ENCODE results near the gene OTOP2. TPM values are rescaled to one million over a fixed set of nuclear protein-coding genes. Genes with fewer than 3 reads are reported as not detected.

Gene OTOP2
- total RNA-seq, 1 experiment from 2014 or later, result not detected

DNA sequence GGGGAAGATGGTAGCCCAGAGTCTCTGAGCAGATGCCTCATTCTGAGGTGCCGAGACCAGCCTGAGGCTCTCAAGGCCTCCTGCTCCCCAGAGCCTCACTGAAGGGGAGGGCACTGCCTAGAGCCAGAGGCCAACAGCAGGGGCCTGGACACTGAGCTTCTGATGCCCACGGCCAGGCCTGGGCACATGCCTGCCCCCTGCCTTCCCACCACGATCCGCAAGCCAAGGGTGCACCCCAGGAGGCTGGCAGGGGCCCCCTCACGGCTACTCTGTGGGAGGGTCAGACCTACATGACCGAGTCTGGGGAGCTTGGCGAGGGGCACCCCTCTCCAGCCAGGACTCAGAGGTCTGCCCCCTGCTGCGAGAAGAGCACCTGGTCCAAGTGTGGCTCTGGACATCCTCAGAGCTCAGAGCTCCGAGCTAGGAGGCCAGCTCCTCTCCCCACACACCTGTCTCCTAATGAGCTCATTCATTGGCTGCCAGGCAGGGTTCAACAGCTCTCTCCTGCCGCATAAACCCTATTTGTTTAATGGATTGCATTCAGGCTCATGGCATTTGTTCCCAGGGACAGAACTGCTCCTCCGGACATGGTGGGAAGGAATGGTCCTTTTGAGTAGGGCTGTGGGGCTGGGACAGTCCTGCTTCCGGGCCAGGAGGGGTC lies 25.5 kb downstream of the OTOP2 start:
- Histone ChIP-seq H3K27me3 (ENCODE audit: control insufficient read depth, insufficient read depth, low read length) (no peaks in the 10 kb centered on the region), H3K4me3 (ENCODE audit: insufficient read depth, low read depth, low read length) (no peak overlapping the region), H3K36me3 (replicated peaks; ENCODE audit: control insufficient read depth, insufficient read depth, low read length) (no peaks in the 10 kb centered on the region)
- DNase-seq, result peak; percentile 58

DNA sequence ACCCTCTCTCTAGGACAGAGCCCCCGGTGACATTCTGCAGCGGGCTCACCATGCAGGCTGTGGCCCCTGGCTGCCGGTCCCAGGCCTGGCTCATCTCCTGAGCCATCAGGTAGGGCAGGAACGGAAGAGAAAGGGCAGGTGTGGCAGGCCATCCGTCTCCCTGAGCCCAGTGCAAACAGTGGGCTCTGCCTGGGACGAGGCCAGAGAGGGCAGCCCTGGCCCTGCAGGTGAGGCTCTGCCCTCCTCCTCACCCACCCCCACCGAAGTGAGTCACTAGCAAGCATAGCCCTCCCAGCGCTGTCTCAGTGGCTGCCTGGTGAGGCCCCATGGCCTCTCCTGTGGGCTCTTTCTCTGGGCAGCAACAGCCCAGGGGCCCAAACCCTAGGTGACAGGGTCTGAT lies 26.1 kb downstream of the OTOP2 start:
- Histone ChIP-seq H3K4me3 (ENCODE audit: insufficient read depth, low read depth, low read length) (no peak overlapping the region), H3K27me3 (ENCODE audit: control insufficient read depth, insufficient read depth, low read length) (no peaks in the 10 kb centered on the region), H3K36me3 (replicated peaks; ENCODE audit: control insufficient read depth, insufficient read depth, low read length) (no peaks in the 10 kb centered on the region)
- peak; percentile 69 for DNase-seq

DNA sequence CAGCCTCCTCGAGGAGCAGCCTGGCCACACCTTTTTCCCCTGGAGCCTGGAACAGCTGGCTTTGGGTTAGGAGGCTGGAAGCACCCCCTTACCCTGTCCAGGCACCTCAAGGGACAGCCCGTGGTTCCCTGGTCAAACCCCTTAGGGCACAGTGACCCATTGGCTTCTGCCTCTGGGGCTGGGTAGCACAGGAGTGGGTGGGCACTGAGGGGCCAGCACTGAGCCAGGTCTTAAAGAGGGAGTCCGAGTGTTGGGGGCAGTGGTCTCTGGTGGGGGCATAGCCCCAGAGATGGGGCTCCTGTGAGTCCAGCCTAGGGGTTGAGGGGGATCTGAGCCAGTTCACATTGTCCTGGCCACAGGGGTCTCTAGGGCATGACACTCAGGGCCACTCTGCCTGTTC lies 27.0 kb downstream of the OTOP2 start:
- Histone ChIP-seq H3K36me3 (replicated peaks; ENCODE audit: control insufficient read depth, insufficient read depth, low read length) (no peaks in the 10 kb centered on the region), H3K27me3 (ENCODE audit: control insufficient read depth, insufficient read depth, low read length) (peaks cover 2% of the 10 kb centered on the region; the same call in 1 of the 2 replicates), H3K4me3 (ENCODE audit: insufficient read depth, low read depth, low read length) (no peak overlapping the region)
- DNase-seq, result no peak

DNA sequence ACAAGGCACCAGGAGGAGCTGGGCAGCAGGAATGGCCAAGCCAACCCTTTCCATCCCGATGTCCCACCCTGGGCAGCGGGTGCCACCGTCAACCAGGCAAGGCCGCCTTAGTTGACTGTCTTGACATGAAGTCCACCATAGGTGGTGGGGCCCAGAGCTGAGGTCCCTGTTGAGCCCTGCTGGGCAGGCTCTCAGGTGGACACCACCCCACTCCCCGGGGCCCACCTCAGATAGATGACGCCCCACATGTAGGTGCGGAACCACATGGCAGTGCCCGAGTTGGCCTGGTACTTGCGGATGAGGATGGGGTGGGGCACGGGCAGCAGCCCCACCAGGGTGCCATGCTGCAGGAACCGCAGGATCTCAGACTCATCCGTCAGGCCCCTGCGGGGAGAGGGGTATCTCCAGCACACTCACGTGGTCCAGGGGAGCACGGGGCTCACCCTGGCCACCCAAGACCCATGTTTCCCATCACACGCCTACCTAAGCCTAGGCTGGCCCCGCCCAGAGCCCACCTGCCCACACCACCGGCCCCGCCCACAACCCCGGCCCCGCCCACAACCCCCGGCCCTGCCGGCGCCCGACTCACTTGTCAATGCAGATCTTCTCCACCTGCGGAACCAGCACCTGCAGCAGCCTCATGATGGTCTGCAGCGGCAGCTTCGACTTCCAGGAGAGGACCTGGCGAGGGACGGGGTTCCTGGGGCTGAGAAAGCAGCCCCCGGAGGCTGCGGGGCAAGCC lies 27.8 kb downstream of the OTOP2 start:
- Histone ChIP-seq H3K27me3 (ENCODE audit: control insufficient read depth, insufficient read depth, low read length) (peaks cover 4% of the 10 kb centered on the region; the same call in 1 of the 2 replicates), H3K36me3 (replicated peaks; ENCODE audit: control insufficient read depth, insufficient read depth, low read length) (no peaks in the 10 kb centered on the region), H3K4me3 (ENCODE audit: insufficient read depth, low read depth, low read length) (no peak overlapping the region)
- DNase-seq, result peak; percentile 97

DNA sequence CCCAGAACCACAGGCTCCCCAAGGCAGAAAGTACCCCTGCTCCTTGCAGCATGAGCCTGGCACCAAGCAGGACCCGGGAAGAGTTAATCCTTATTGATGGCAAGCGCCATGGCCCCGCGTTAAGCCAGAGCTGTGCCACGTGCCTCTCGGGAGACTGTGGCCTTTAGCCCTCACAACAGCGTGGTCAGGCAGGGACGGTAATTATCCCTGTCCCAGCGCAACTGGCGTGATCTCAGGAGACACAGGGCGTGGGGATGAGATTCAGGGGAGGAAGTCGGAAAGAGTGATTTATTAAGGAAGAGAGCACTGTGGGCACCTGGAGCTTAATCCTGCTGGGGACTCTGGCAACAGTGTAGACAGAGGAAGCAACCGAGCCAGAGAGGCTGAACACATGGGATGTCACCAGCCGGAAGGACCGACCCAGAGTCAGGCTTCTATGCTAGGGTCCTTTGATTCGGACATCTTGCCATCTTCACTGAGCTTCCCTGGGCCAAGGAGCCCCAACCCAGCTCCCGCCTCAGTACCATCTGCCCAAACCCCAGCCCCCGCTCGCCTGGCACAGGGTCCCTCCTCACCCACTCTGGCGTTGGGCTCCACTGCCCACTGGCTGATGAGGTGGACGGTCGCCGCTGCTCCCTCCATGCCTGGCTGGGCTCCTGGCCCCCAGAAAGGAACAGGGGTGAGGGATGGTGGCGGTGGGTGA lies 28.5 kb downstream of the OTOP2 start:
- DNase-seq, result no peak
- H3K4me3 ChIP-seq (ENCODE audit: insufficient read depth, low read depth, low read length), result no peak overlapping the region
- peaks cover 4% of the 10 kb centered on the region; the same call in 1 of the 2 replicates for H3K27me3 ChIP-seq (ENCODE audit: control insufficient read depth, insufficient read depth, low read length)
- no peaks in the 10 kb centered on the region for H3K36me3 ChIP-seq (replicated peaks; ENCODE audit: control insufficient read depth, insufficient read depth, low read length)

DNA sequence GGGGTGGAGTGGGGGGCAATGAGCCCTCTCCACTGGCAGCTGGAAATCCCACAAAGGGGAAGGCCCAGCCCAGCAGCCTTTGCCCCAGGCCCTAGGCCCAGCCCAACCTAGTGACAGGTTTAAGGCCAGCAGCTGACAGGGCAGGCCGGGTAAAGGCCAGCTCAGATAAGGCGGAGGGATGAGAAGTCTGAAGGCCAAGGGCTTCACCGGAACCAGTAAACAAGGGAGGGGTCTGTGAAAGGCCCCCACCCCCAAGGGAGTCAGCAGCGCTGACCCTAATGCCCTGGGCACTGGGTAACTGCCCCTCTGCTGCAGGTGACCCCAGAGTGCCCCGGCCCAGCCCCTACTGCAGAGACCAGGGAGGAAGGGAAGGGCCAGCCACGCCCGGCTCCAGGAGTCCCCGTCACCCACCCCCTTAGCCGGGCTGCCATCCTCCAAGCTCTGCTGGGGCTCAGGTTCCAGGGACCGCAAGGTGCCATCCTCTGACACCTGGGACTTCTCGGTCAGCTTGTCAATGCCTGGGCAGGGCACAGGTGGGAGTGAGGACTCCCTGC lies 29.1 kb downstream of the OTOP2 start:
- Histone ChIP-seq H3K27me3 (ENCODE audit: control insufficient read depth, insufficient read depth, low read length) (peaks cover 7% of the 10 kb centered on the region; the same call in 1 of the 2 replicates), H3K4me3 (ENCODE audit: insufficient read depth, low read depth, low read length) (no peak overlapping the region), H3K36me3 (replicated peaks; ENCODE audit: control insufficient read depth, insufficient read depth, low read length) (no peaks in the 10 kb centered on the region)
- DNase-seq, result peak; percentile 55

DNA sequence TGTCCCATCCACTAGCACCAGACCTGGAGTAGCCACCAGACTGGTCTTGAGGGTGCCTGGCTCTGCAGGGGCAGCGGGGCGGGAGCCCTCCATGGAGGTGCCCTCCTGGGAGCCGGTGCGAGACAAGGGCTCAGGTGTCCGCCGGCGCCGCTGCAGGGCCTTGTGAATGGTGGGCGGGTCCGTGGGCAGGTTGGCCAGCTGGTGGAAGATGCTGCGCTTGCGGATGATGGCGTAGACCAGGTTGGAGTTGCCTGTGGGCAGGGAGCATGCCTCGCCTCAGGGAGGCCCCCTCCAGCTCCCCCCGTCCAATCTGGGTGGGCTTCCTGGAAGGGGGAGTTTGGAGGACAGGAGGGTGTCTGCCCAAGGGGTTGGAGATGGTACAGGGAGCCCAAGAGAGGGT lies 30.0 kb downstream of the OTOP2 start:
- Histone ChIP-seq H3K36me3 (replicated peaks; ENCODE audit: control insufficient read depth, insufficient read depth, low read length) (no peaks in the 10 kb centered on the region), H3K4me3 (ENCODE audit: insufficient read depth, low read depth, low read length) (no peak overlapping the region), H3K27me3 (ENCODE audit: control insufficient read depth, insufficient read depth, low read length) (peaks cover 9% of the 10 kb centered on the region; the same call in 1 of the 2 replicates)
- DNase-seq, result peak; percentile 48

DNA sequence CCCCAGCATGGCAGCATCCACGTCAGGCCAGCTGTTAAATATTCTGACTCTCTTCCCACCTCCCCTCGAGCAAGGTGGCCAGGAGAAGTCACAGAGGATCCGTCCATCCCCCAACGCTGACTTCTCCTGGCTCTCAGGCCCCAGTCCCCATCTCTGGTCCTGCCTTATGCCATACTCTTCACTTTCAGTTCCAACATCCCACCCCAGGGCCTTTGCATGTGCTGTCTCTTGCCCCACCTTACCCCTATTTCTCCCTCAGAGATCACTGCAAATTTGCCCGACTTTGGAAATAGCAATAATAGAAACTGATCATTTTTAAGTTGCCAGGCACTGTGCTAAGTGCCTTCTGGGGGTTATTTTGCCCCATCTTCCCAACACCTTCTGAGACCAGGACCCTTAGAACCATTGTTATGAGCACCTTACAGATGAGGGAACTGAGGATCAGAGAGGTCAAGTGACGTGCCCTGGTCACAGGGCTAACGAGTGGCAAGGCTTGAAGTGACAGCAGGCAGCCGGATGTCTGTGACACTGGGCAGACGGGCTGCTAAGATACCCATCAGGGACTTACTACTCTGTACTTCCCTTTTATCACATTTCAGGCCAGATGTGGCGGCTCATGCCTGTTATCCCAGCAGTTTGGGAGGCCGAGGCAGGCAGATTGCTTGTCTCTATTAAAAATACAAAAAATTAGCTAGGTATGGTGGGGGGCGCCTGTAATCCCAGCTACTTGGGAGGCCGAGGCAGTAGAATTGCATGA lies 30.8 kb downstream of the OTOP2 start:
- DNase-seq, result no peak
- H3K27me3 ChIP-seq (ENCODE audit: control insufficient read depth, insufficient read depth, low read length), result peaks cover 13% of the 10 kb centered on the region; the same call in 1 of the 2 replicates

DNA sequence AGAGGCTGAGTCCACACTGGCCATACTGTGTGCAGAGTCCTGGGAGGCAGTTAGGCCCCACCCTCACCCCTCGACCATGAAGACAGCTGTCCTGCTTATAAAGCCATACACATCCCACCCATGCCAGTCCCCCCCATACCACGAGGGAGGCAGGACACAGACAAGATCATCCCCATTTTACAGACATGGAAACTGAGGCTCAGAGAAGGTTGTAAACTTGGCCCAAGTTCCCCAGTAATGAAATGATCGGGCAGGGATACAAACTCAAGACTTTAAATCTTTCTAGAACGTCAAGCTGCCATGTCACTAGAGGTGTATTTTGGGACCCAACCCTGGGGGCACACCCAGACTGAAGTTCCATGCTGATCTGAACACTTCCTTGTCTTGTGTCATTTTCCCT lies 32.0 kb downstream of the OTOP2 start:
- DNase-seq, result no peak
- H3K4me3 ChIP-seq (ENCODE audit: insufficient read depth, low read depth, low read length), result no peak overlapping the region
- H3K27me3 ChIP-seq (ENCODE audit: control insufficient read depth, insufficient read depth, low read length), result peaks cover 17% of the 10 kb centered on the region
- H3K36me3 ChIP-seq (replicated peaks; ENCODE audit: control insufficient read depth, insufficient read depth, low read length), result no peaks in the 10 kb centered on the region

More for the DNA sequence above, 30.8 kb downstream of the OTOP2 start:
- Histone ChIP-seq H3K36me3 (replicated peaks; ENCODE audit: control insufficient read depth, insufficient read depth, low read length) (no peaks in the 10 kb centered on the region), H3K4me3 (ENCODE audit: insufficient read depth, low read depth, low read length) (no peak overlapping the region)

DNA sequence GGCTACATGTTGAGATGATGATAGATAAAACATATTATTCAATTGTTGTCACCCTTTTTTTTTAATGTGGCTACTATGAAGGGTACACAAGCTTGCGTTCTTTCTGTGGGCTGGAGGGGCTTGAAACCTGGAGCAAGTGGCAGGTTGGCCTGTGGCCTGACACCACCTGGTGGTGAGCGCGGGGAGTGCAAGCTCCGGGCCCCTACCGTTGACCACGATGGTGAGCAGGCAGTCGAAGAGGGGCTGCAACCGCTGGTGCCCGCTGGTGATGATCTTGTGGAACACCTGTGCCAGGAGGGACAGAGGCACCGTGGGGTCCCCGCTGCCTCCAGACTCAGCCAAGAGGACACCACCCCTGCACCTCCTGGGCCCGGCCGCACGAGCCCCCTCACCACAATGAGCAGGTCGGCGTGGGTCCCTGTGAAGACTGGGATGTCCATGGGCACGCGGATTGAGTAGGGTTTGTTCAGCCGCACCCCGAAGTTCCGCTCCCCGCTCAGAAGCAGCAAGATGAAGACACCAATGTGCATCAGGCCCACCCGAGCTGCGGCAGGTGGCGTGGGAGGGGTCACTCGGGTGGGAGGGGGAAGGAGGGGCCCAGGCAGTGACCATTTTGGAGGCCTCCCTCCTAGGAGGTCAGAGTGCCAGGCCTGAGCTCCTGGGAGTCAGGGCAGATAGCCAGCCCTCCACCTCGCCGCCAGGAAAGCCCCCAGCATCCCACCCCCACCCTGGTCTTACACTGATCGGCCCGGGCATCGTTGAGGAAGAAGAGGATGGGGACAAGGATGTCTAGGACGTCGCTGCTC lies 34.1 kb downstream of the OTOP2 start:
- Histone ChIP-seq H3K36me3 (replicated peaks; ENCODE audit: control insufficient read depth, insufficient read depth, low read length) (no peaks in the 10 kb centered on the region), H3K4me3 (ENCODE audit: insufficient read depth, low read depth, low read length) (no peak overlapping the region), H3K27me3 (ENCODE audit: control insufficient read depth, insufficient read depth, low read length) (peaks cover 19% of the 10 kb centered on the region)
- DNase-seq, result peak; percentile 96

DNA sequence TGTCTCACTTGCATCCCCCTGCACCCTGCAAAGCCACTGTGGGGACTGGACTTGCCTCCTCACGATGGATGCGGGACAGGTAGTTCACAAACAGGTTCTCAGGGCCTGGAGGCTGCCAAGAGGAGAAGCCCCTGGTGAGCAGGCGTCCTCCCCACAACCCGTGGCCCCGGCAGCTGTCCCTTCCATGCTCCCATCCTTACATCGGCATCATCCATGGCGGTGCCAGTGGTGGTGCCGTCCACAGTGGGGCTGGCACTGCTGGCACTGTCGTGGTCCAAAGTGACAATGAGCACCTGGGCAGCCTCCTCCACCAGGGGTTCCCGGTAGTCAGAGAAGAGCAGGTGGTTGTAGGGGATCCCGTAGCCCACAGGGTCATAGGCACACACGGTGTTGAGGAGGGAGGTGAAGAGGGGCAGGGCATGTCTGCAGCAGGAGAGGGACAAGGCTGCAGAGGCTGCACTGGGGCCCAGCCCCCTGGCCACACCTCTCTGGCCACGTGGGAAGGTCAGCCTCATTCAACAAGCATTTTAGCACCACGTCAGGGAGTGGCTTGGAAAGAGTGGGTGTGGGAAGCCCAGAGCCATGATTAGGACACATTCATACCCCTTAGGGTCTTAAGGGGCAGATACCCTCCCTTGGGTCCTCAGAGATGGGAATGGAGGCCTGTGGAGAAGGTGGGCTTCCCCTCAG lies 35.9 kb downstream of the OTOP2 start:
- Histone ChIP-seq H3K4me3 (ENCODE audit: insufficient read depth, low read depth, low read length) (no peak overlapping the region), H3K36me3 (replicated peaks; ENCODE audit: control insufficient read depth, insufficient read depth, low read length) (no peaks in the 10 kb centered on the region), H3K27me3 (ENCODE audit: control insufficient read depth, insufficient read depth, low read length) (peaks cover 19% of the 10 kb centered on the region)
- peak; percentile 59 for DNase-seq

DNA sequence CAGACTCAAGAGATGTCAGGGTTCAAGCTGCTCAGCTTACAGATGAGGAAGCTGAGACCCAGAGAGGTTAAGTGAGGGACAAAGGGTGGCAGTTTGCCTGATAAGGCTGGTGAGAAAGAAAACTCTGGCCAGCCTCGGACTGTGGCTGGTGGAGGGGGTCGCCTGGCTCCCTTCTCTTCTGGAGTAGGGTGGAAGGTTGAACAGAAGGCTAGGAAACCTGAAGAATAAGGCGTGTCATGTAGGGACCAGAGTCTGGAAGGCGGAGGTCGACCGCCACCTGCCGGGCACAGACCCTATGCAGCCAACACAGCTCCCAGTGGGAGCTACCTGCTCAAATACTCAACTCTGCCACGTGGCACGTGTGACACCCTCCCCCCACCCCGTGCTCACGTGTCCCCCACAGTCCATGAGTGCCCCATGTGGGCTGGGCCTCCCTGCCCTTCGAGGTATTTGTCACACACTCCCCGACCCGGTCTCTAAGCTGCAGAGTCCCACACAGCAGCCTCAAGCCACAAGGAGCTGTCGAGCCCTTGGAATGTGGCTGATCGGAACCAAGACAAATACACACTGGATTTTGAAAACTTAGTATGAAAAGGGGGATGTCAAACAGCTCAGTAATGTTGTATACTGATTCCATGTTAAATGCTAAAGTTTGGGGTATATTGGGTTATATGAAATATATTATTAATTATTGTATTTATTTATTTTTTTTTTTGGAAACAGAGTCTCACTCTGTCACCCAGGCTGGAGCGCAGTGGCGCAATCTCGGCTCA lies 36.7 kb downstream of the OTOP2 start:
- H3K4me3 ChIP-seq (ENCODE audit: insufficient read depth, low read depth, low read length), result no peak overlapping the region
- peaks cover 18% of the 10 kb centered on the region for H3K27me3 ChIP-seq (ENCODE audit: control insufficient read depth, insufficient read depth, low read length)
- peak; percentile 92 for DNase-seq
- no peaks in the 10 kb centered on the region for H3K36me3 ChIP-seq (replicated peaks; ENCODE audit: control insufficient read depth, insufficient read depth, low read length)
